AG04449 (cell line): ENCODE data around the gene CEACAM21.

Experiments
- CTCF ChIA-PET: fragments of 350-600 bp; formaldehyde crosslinking; extraction: SDS; loops from one replicate; lab custom pipeline; 2021; ENCODE audit warnings: antibody characterized with exemption; lab: Yijun Ruan, JAX
- POLR2A ChIA-PET: fragments of 400-600, 350-600 bp; formaldehyde crosslinking; extraction: SDS; loops from one replicate; lab custom pipeline; 2020; ENCODE audit warnings: antibody characterized with exemption, inconsistent platforms; lab: Yijun Ruan, JAX
- DNase-seq: peaks from one replicate; pipeline ENCODE4 v3.0.0-alpha.2; 2010; ENCODE audit warnings: low read depth, low spot score
- H3K4me3 ChIP-seq: 2 replicates; pipeline ENCODE4 v1.5.1; 2011; ENCODE audit warnings: low read depth, mild to moderate bottlenecking, control low read depth, low read length
- CTCF ChIP-seq: IDR thresholded peaks from one replicate; pipeline ENCODE4 v1.5.1; 2011; ENCODE audit warnings: mild to moderate bottlenecking, moderate library complexity, low read length, control low read depth, inconsistent platforms; ENCODE audit not compliant: insufficient read depth; ENCODE audit errors: missing control alignments

CEACAM21 gene

GRCh38 chr19:41584931-41585330, 9.0 kb downstream of the CEACAM21 start:
- no peak for DNase-seq
- no peak for TF ChIP-seq CTCF
- POLR2A ChIA-PET = no interaction called here
- CTCF ChIA-PET = interaction anchor here (1.0 kb wide), 1 partner anchor 14 kb away, joined by 3 read pairs; no protein-coding TSS in a partner anchor
- H3K4me3 ChIP-seq = no peak overlapping the region

DNA sequence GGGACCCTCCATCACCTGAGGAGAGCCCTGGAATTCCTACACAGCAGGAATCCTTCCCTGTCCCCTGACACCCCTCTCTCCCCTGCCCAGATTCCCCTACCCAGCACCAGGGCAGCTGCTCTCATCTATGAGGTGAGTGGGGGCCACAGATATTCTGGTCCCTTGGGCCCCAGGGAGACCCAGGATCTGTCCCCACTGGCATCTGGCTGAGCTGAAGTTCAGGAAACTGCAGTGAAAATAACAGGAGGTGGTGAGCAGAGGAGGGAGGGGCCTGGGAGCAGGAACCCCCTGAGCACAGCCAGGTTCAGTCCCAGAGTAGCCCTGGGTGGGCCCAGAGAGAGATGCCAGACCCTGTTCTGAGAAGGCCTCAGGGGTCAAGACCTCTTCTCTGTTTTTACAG, 10.1 kb downstream of the CEACAM21 start:
- no peak for TF ChIP-seq CTCF
- no peak for DNase-seq
- ChIA-PET CTCF (interaction anchor here (0.9 kb wide), 1 partner anchor 12 kb away, joined by 5 read pairs; no protein-coding TSS in a partner anchor), POLR2A (no interaction called here)
- no peak overlapping the region for H3K4me3 ChIP-seq

GRCh38 chr19:41587101-41587837, 11.3 kb downstream of the CEACAM21 start:
- CTCF ChIA-PET = interaction anchor here (1.6 kb wide), 1 partner anchor 9 kb away, joined by 5 read pairs; no protein-coding TSS in a partner anchor
- TF ChIP-seq CTCF = no peak

DNA sequence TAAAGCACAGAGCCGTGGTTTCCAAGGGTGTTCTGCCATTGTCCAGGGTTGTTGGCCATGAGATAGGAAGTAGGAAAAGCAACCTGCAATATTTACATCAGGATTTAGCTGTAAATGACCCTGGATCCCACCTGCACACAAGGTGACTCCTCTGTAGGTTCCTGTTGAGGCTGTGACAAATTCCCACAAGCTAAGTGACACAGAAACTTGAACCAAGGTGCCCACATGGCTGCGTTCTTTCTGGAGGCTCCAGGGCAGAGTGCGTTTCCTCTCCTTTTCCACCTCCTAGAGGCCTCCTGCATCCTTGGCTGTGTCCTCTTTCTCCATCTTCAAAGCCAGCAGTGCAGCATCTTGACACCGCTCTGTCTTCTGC, 11.9 kb downstream of the CEACAM21 start:
- no peak for DNase-seq
- TF ChIP-seq CTCF = no peak
- CTCF ChIA-PET = interaction anchor here (1.2 to 1.6 kb wide), 3 partner anchors 8 to 17 kb away, joined by 5 to 11 read pairs (median 5); no protein-coding TSS in a partner anchor
- POLR2A ChIA-PET = no interaction called here
- H3K4me3 ChIP-seq = no peak overlapping the region

More at GRCh38 chr19:41587101-41587837, 11.3 kb downstream of the CEACAM21 start:
- POLR2A ChIA-PET = no interaction called here
- H3K4me3 ChIP-seq = no peak overlapping the region
- DNase-seq = no peak

GRCh38 chr19:41588497-41589209, 12.7 kb downstream of the CEACAM21 start:
- CTCF ChIA-PET = interaction anchor here (1.2 to 1.4 kb wide), 2 partner anchors 9 to 18 kb away, joined by 5 to 11 read pairs; no protein-coding TSS in a partner anchor
- H3K4me3 ChIP-seq = no peak overlapping the region
- POLR2A ChIA-PET = no interaction called here
- no peak for DNase-seq
- TF ChIP-seq CTCF = no peak

GRCh38 chr19:41589371-41589770, 13.4 kb downstream of the CEACAM21 start:
- ChIA-PET CTCF (interaction anchor here (1.2 to 1.4 kb wide), 2 partner anchors 9 to 19 kb away, joined by 5 to 11 read pairs; no protein-coding TSS in a partner anchor), POLR2A (no interaction called here)
- no peak for TF ChIP-seq CTCF
- no peak overlapping the region for H3K4me3 ChIP-seq
- no peak for DNase-seq
